ENCODE results near the gene FA2H.
"Not testable (repeated sequence)": the region's sequence is repeated elsewhere in the genome, so short reads cannot be mapped to it uniquely, and the experiment has no call there.

FA2H gene

GRCh38 chr16:74729783-74730683, 44.6 kb downstream of the FA2H start:
- H3K9ac ChIP-seq (ENCODE audit: low read length in 5 of 5): no peak overlapping the region
- H3K27ac ChIP-seq (ENCODE audit: low read depth, low read length): no peak overlapping the region
- H3K4me3 ChIP-seq (ENCODE audit: low read depth in 1 of 5, low read length in 5 of 5): no peak overlapping the region
- peaks cover 4 to 13% (median 7%) of the 10 kb centered on the region in 5 donors for H3K27me3 ChIP-seq (ENCODE audit: control insufficient read depth in 5 of 5, insufficient read depth in 4 of 5, low read length in 5 of 5)
- H3K9me3 ChIP-seq (ENCODE audit: control insufficient read depth in 5 of 5, low read length in 5 of 5): peaks cover 4 to 11% (median 9%) of the 10 kb centered on the region in 5 donors
- H3K4me1 ChIP-seq (ENCODE audit: control insufficient read depth in 5 of 5, insufficient read depth in 5 of 5, low read length in 5 of 5): peaks cover 0 to 2% (median 0%) of the 10 kb centered on the region in 5 donors
- H3K36me3 ChIP-seq (ENCODE audit: control insufficient read depth in 5 of 5, insufficient read depth in 5 of 5, low read length in 5 of 5): no peaks in the 10 kb centered on the region

- Histone ChIP-seq H3K4me1 (ENCODE audit: control insufficient read depth in 5 of 5, insufficient read depth in 5 of 5, low read length in 5 of 5) (peaks cover 0 to 2% (median 0%) of the 10 kb centered on the region in 5 donors), H3K27ac (ENCODE audit: low read depth, low read length) (no peak overlapping the region)
These were observed 46.7 kb downstream of the FA2H start for GRCh38 chr16:74727903-74728302.

DNA sequence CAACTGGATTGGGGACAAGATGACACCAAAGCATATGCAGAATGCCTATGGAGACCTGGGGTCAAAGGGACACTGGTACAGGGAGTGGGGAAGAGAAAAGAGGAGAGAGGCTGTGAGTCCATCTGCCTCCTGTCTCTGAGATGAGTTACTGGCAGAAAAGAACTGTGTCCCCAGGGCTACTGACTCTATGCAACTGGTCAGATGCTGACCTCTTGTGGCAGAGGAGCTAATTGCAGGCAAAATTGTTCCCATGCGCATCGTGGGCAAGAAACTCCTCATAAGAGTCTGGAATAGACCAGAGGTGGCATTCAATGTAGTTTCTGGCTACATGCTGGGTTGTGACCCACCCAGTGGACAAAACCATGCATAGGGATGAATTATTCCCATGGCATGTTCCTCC, 47.9 kb downstream of the FA2H start:
- no peak overlapping the region for H3K4me3 ChIP-seq (ENCODE audit: low read depth in 1 of 5, low read length in 5 of 5)
- H3K36me3 ChIP-seq (ENCODE audit: control insufficient read depth in 5 of 5, insufficient read depth in 5 of 5, low read length in 5 of 5): no peaks in the 10 kb centered on the region
- no peak overlapping the region for H3K9ac ChIP-seq (ENCODE audit: low read length in 5 of 5)
- peaks cover 3 to 14% (median 9%) of the 10 kb centered on the region in 5 donors for H3K27me3 ChIP-seq (ENCODE audit: control insufficient read depth in 5 of 5, insufficient read depth in 4 of 5, low read length in 5 of 5)
- peaks cover 4 to 11% (median 9%) of the 10 kb centered on the region in 5 donors for H3K9me3 ChIP-seq (ENCODE audit: control insufficient read depth in 5 of 5, low read length in 5 of 5)
- peaks cover 0 to 2% (median 0%) of the 10 kb centered on the region in 5 donors for H3K4me1 ChIP-seq (ENCODE audit: control insufficient read depth in 5 of 5, insufficient read depth in 5 of 5, low read length in 5 of 5)
- H3K27ac ChIP-seq (ENCODE audit: low read depth, low read length): no peak overlapping the region

More at GRCh38 chr16:74727903-74728302, 46.7 kb downstream of the FA2H start:
- Histone ChIP-seq H3K27me3 (ENCODE audit: control insufficient read depth in 5 of 5, insufficient read depth in 4 of 5, low read length in 5 of 5) (peaks cover 3 to 14% (median 9%) of the 10 kb centered on the region in 5 donors), H3K9me3 (ENCODE audit: control insufficient read depth in 5 of 5, low read length in 5 of 5) (peaks cover 4 to 11% (median 9%) of the 10 kb centered on the region in 5 donors), H3K4me3 (ENCODE audit: low read depth in 1 of 5, low read length in 5 of 5) (no peak overlapping the region), H3K9ac (ENCODE audit: low read length in 5 of 5) (no peak overlapping the region), H3K36me3 (ENCODE audit: control insufficient read depth in 5 of 5, insufficient read depth in 5 of 5, low read length in 5 of 5) (no peaks in the 10 kb centered on the region)

DNA sequence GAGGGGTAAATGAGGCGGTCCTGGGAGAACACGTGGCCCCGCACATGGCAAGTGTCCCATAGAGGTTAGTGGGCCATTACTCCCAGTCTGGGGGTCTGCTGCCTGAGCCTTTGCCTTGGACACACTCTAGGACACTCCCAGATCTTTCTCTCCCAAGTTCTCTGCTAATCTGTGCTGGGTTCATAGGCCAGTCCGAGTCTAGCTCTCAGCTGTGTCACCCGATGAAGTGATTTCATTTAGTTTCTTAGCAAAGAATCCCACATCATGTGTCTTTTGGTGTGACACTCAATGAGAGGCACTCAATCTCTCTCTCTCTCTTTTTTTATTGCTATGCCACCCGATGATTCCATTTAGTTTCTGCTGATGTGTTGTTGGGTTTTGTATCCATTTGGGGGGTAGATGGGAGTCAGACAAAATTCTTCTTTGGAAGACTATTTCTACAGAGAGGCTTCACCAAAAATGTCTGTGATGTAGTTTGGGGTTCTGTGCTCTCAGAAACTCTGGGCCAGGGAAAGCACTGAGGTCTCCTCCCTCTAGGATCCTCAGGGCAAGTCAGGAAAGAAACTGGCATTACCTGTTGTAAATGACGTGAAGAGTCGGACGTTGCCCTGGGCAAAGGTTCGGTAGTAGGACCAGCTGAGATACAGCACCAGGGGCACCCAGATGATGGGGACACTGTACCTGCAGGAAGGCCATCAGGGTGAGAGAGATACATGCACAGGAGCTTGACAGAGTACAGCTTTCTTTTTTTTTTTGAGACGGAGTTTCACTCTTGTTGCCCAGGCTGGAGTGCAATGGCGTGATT, 48.8 kb downstream of the FA2H start:
- H3K9ac ChIP-seq (ENCODE audit: low read length in 5 of 5): no peak overlapping the region
- no peak overlapping the region for H3K27ac ChIP-seq (ENCODE audit: low read depth, low read length)
- H3K4me1 ChIP-seq (ENCODE audit: control insufficient read depth in 5 of 5, insufficient read depth in 5 of 5, low read length in 5 of 5): peaks cover 0 to 2% (median 0%) of the 10 kb centered on the region in 5 donors
- H3K27me3 ChIP-seq (ENCODE audit: control insufficient read depth in 5 of 5, insufficient read depth in 4 of 5, low read length in 5 of 5): peaks cover 3 to 14% (median 9%) of the 10 kb centered on the region in 5 donors
- H3K4me3 ChIP-seq (ENCODE audit: low read depth in 1 of 5, low read length in 5 of 5): no peak overlapping the region
- H3K9me3 ChIP-seq (ENCODE audit: control insufficient read depth in 5 of 5, low read length in 5 of 5): peaks cover 4 to 11% (median 9%) of the 10 kb centered on the region in 5 donors
- H3K36me3 ChIP-seq (ENCODE audit: control insufficient read depth in 5 of 5, insufficient read depth in 5 of 5, low read length in 5 of 5): no peaks in the 10 kb centered on the region

DNA sequence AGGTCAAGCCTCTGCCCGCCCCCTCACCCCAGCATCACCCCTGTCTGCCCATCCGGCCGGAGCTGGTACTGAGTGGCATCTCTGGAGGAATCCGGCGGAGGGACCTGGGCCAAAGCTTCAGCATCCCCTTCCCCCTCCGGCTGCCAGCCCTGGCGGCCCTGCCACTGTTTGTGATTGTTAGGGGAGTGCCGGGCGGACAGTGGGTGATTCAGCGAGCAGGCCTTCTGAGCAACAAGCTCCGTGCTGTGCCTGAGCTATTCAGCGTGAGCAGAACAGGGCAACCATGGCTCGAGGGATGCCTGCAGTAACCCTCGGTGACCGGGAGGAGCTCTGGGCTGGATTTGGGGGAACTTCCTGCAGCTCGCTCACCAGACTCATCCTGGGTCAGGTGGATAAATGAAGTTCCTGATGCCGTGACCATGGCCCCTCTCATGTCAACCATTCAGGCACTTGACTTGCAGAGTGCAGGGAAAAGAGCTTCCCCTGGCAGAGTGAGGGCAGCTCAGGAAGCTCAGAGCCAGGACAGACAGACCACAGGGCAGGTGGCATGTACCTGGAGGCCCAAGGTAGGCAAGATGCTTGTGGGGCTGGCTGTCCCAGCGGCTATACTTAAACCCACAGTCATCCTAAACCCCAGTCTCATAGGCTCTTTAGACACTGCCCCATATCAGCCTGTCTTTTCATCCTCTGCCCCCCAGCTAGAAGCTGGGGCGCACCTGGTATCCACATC, 49.6 kb downstream of the FA2H start:
- Histone ChIP-seq H3K4me1 (ENCODE audit: control insufficient read depth in 5 of 5, insufficient read depth in 5 of 5, low read length in 5 of 5) (peaks cover 0 to 1% (median 0%) of the 10 kb centered on the region in 5 donors), H3K4me3 (ENCODE audit: low read depth in 1 of 5, low read length in 5 of 5) (no peak overlapping the region), H3K27me3 (ENCODE audit: control insufficient read depth in 5 of 5, insufficient read depth in 4 of 5, low read length in 5 of 5) (peaks cover 3 to 14% (median 9%) of the 10 kb centered on the region in 5 donors), H3K36me3 (ENCODE audit: control insufficient read depth in 5 of 5, insufficient read depth in 5 of 5, low read length in 5 of 5) (no peaks in the 10 kb centered on the region), H3K9me3 (ENCODE audit: control insufficient read depth in 5 of 5, low read length in 5 of 5) (peaks cover 4 to 11% (median 9%) of the 10 kb centered on the region in 5 donors), H3K27ac (ENCODE audit: low read depth, low read length) (no peak overlapping the region), H3K9ac (ENCODE audit: low read length in 5 of 5) (no peak overlapping the region)

DNA sequence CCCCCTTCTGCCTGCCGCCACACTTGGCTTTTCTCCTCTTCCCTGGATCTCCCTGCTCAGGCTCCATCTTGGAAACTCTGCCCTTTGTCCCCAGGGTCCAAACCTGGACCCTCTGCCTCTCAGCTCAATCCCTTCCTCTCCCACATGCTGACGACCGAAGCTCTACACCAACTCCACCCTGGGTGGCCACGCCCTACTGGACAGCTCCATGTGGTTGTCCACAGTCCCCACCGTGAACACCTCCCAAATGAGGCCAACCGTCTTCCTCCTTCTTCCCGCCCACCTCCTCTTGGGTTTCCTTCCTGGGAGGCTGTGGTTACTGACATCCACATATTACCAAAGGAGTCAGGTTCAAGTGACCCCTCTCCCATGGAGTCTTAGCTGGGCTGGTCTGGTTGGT, 51.4 kb downstream of the FA2H start:
- Histone ChIP-seq H3K27ac (ENCODE audit: low read depth, low read length) (no peak overlapping the region), H3K9ac (ENCODE audit: low read length in 5 of 5) (no peak overlapping the region), H3K4me3 (ENCODE audit: low read depth in 1 of 5, low read length in 5 of 5) (no peak overlapping the region), H3K4me1 (ENCODE audit: control insufficient read depth in 5 of 5, insufficient read depth in 5 of 5, low read length in 5 of 5) (no peaks in the 10 kb centered on the region), H3K9me3 (ENCODE audit: control insufficient read depth in 5 of 5, low read length in 5 of 5) (peaks cover 4 to 11% (median 9%) of the 10 kb centered on the region in 5 donors), H3K36me3 (ENCODE audit: control insufficient read depth in 5 of 5, insufficient read depth in 5 of 5, low read length in 5 of 5) (no peaks in the 10 kb centered on the region), H3K27me3 (ENCODE audit: control insufficient read depth in 5 of 5, insufficient read depth in 4 of 5, low read length in 5 of 5) (peaks cover 3 to 14% (median 9%) of the 10 kb centered on the region in 5 donors)

GRCh38 chr16:74722156-74722555, 52.5 kb downstream of the FA2H start:
- peaks cover 3 to 14% (median 9%) of the 10 kb centered on the region in 5 donors for H3K27me3 ChIP-seq (ENCODE audit: control insufficient read depth in 5 of 5, insufficient read depth in 4 of 5, low read length in 5 of 5)
- H3K4me1 ChIP-seq (ENCODE audit: control insufficient read depth in 5 of 5, insufficient read depth in 5 of 5, low read length in 5 of 5); H3K27ac ChIP-seq (ENCODE audit: low read depth, low read length); H3K4me3 ChIP-seq (ENCODE audit: low read depth in 1 of 5, low read length in 5 of 5); H3K9me3 ChIP-seq (ENCODE audit: control insufficient read depth in 5 of 5, low read length in 5 of 5); H3K9ac ChIP-seq (ENCODE audit: low read length in 5 of 5); H3K36me3 ChIP-seq (ENCODE audit: control insufficient read depth in 5 of 5, insufficient read depth in 5 of 5, low read length in 5 of 5): not testable (repeated sequence)

- peaks cover under 1 to 2% (median 2%) of the 10 kb centered on the region in 5 donors for H3K9me3 ChIP-seq (ENCODE audit: control insufficient read depth in 5 of 5, low read length in 5 of 5)
- H3K27ac ChIP-seq (ENCODE audit: low read depth, low read length): no peak overlapping the region
- H3K4me1 ChIP-seq (ENCODE audit: control insufficient read depth in 5 of 5, insufficient read depth in 5 of 5, low read length in 5 of 5): no peaks in the 10 kb centered on the region
- no peak overlapping the region for H3K9ac ChIP-seq (ENCODE audit: low read length in 5 of 5)
- H3K27me3 ChIP-seq (ENCODE audit: control insufficient read depth in 5 of 5, insufficient read depth in 4 of 5, low read length in 5 of 5): peaks cover 3 to 14% (median 9%) of the 10 kb centered on the region in 5 donors
- H3K36me3 ChIP-seq (ENCODE audit: control insufficient read depth in 5 of 5, insufficient read depth in 5 of 5, low read length in 5 of 5): no peaks in the 10 kb centered on the region
- no peak overlapping the region for H3K4me3 ChIP-seq (ENCODE audit: low read depth in 1 of 5, low read length in 5 of 5)
These were observed 52.9 kb downstream of the FA2H start for GRCh38 chr16:74721716-74722115.

- H3K4me1 ChIP-seq (ENCODE audit: control insufficient read depth in 5 of 5, insufficient read depth in 5 of 5, low read length in 5 of 5): no peaks in the 10 kb centered on the region
- no peaks in the 10 kb centered on the region for H3K36me3 ChIP-seq (ENCODE audit: control insufficient read depth in 5 of 5, insufficient read depth in 5 of 5, low read length in 5 of 5)
- H3K9ac ChIP-seq (ENCODE audit: low read length in 5 of 5): no peak overlapping the region
- H3K4me3 ChIP-seq (ENCODE audit: low read depth in 1 of 5, low read length in 5 of 5): no peak overlapping the region
- peaks cover 3 to 14% (median 8%) of the 10 kb centered on the region in 5 donors for H3K27me3 ChIP-seq (ENCODE audit: control insufficient read depth in 5 of 5, insufficient read depth in 4 of 5, low read length in 5 of 5)
- H3K27ac ChIP-seq (ENCODE audit: low read depth, low read length): no peak overlapping the region
- no peaks in the 10 kb centered on the region for H3K9me3 ChIP-seq (ENCODE audit: control insufficient read depth in 5 of 5, low read length in 5 of 5)
These were observed 54.0 kb downstream of the FA2H start for GRCh38 chr16:74720579-74720978.
